GM18526 (cell line): ENCODE measurements around the gene PELO.

Experiments
- POLR2A ChIP-seq: IDR thresholded peaks from 3 replicates; pipeline ENCODE4 v1.6.1; 2011; ENCODE audit not compliant: insufficient read length; ENCODE audit errors: extremely low read depth

The PELO gene

GRCh38 chr5:52767766-52768480, 19.8 kb upstream of the PELO start:
- no peak for TF ChIP-seq POLR2A

GRCh38 chr5:52769061-52769460, 18.7 kb upstream of the PELO start:
- TF ChIP-seq POLR2A = no peak

GRCh38 chr5:52770287-52770939, 17.3 kb upstream of the PELO start:
- no peak for TF ChIP-seq POLR2A

- TF ChIP-seq POLR2A = no peak
These were observed 16.2 kb upstream of the PELO start for GRCh38 chr5:52771343-52772039.

- TF ChIP-seq POLR2A = no peak
These were observed 15.0 kb upstream of the PELO start for GRCh38 chr5:52772668-52773067.

- no peak for TF ChIP-seq POLR2A
These were observed 14.4 kb upstream of the PELO start for GRCh38 chr5:52773342-52773741.

GRCh38 chr5:52774005-52774410, 13.7 kb upstream of the PELO start:
- TF ChIP-seq POLR2A = no peak

GRCh38 chr5:52776116-52776515, 11.6 kb upstream of the PELO start:
- TF ChIP-seq POLR2A = no peak

GRCh38 chr5:52777186-52777585, 10.5 kb upstream of the PELO start:
- TF ChIP-seq POLR2A = no peak

GRCh38 chr5:52778781-52779180, 8.9 kb upstream of the PELO start:
- no peak for TF ChIP-seq POLR2A

- TF ChIP-seq POLR2A = no peak
These were observed 8.5 kb upstream of the PELO start for GRCh38 chr5:52779213-52779612.

- no peak for TF ChIP-seq POLR2A
These were observed 4.3 kb upstream of the PELO start for GRCh38 chr5:52783226-52783959.

- TF ChIP-seq POLR2A = no peak
These were observed 3.0 kb upstream of the PELO start for GRCh38 chr5:52784737-52785136.

GRCh38 chr5:52786391-52786790, 1.3 kb upstream of the PELO start:
- TF ChIP-seq POLR2A = no peak

- TF ChIP-seq POLR2A = no peak
These were observed 642 bp upstream of the PELO start for GRCh38 chr5:52786949-52787599.
